Liver (tissue), 3 donors: ENCODE data around the gene PEX11B.

Experiments
- GABPA ChIP-seq, 2 donors: IDR thresholded peaks in 1 of 2; conservative IDR thresholded peaks in 1 of 2; 2 replicates each; pipeline ENCODE4 v1.6.1; 2016; ENCODE audit warnings: antibody characterized with exemption in 2 of 2, mild to moderate bottlenecking in 1 of 2, moderate library complexity in 1 of 2
- RAD21 ChIP-seq, 2 donors: IDR thresholded peaks; 2 replicates each; pipeline ENCODE4 v1.6.1; 2016; ENCODE audit warnings: antibody characterized with exemption in 2 of 2, mild to moderate bottlenecking in 2 of 2
- RXRA ChIP-seq, 2 donors: IDR thresholded peaks; 2 replicates each; pipeline ENCODE4 v1.6.1; 2017 to 2018; ENCODE audit warnings: antibody characterized with exemption in 2 of 2, mild to moderate bottlenecking in 1 of 2
- SP1 ChIP-seq: IDR thresholded peaks from 2 replicates; pipeline ENCODE4 v1.6.1; 2018; ENCODE audit warnings: antibody characterized with exemption, mild to moderate bottlenecking
- YY1 ChIP-seq: IDR thresholded peaks from 2 replicates; pipeline ENCODE4 v1.6.1; 2016; ENCODE audit warnings: antibody characterized with exemption, mild to moderate bottlenecking
- TF ChIP-seq, protein P1 (sequence below): IDR thresholded peaks from 2 replicates; pipeline ENCODE4 v1.6.1; 2016; ENCODE audit warnings: antibody characterized with exemption, mild to moderate bottlenecking
- TF ChIP-seq, protein P2 (sequence below): fragments of 150-350 bp; IDR thresholded peaks from 2 replicates; pipeline ENCODE4 v1.5.1; 2017; ENCODE audit warnings: improper control_type of control experiment, low read depth, low read length; ENCODE audit not compliant: missing input control
- TF ChIP-seq, protein P3 (sequence below): IDR thresholded peaks from 2 replicates; pipeline ENCODE4 v1.6.1; 2016; ENCODE audit warnings: antibody characterized with exemption
- TF ChIP-seq, protein P4 (sequence below): IDR thresholded peaks from 2 replicates; pipeline ENCODE4 v1.6.1; 2016; ENCODE audit warnings: antibody characterized with exemption
- donor health status: healthy.
- donor health status: healthy.

DNA sequence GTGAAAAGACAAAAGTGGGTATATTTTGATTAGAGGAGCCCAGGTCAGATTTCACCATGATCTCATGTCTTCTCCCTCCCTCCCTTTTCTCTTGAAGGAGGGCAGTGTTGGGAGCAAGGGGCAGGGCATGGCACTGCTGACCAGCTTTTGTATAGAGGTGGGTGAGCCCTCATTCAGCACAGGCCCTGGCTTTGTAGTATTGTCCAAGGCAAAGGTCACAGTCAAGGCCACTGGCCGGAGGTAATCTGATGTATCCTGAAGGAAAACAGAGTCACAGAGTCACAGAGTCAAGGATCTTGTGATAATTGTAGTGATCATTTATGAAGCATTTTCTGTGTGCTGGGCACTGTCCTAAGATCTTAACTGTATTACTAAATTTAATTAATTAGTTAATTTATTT, 20.5 kb downstream of the PEX11B start:
- TF ChIP-seq, protein P1, sequence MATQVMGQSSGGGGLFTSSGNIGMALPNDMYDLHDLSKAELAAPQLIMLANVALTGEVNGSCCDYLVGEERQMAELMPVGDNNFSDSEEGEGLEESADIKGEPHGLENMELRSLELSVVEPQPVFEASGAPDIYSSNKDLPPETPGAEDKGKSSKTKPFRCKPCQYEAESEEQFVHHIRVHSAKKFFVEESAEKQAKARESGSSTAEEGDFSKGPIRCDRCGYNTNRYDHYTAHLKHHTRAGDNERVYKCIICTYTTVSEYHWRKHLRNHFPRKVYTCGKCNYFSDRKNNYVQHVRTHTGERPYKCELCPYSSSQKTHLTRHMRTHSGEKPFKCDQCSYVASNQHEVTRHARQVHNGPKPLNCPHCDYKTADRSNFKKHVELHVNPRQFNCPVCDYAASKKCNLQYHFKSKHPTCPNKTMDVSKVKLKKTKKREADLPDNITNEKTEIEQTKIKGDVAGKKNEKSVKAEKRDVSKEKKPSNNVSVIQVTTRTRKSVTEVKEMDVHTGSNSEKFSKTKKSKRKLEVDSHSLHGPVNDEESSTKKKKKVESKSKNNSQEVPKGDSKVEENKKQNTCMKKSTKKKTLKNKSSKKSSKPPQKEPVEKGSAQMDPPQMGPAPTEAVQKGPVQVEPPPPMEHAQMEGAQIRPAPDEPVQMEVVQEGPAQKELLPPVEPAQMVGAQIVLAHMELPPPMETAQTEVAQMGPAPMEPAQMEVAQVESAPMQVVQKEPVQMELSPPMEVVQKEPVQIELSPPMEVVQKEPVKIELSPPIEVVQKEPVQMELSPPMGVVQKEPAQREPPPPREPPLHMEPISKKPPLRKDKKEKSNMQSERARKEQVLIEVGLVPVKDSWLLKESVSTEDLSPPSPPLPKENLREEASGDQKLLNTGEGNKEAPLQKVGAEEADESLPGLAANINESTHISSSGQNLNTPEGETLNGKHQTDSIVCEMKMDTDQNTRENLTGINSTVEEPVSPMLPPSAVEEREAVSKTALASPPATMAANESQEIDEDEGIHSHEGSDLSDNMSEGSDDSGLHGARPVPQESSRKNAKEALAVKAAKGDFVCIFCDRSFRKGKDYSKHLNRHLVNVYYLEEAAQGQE: no peak
- TF ChIP-seq, protein P2, sequence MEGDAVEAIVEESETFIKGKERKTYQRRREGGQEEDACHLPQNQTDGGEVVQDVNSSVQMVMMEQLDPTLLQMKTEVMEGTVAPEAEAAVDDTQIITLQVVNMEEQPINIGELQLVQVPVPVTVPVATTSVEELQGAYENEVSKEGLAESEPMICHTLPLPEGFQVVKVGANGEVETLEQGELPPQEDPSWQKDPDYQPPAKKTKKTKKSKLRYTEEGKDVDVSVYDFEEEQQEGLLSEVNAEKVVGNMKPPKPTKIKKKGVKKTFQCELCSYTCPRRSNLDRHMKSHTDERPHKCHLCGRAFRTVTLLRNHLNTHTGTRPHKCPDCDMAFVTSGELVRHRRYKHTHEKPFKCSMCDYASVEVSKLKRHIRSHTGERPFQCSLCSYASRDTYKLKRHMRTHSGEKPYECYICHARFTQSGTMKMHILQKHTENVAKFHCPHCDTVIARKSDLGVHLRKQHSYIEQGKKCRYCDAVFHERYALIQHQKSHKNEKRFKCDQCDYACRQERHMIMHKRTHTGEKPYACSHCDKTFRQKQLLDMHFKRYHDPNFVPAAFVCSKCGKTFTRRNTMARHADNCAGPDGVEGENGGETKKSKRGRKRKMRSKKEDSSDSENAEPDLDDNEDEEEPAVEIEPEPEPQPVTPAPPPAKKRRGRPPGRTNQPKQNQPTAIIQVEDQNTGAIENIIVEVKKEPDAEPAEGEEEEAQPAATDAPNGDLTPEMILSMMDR: no peak
- TF ChIP-seq GABPA (IDR thresholded peaks at IDR 0.05 in 1 of 2, conservative IDR thresholded peaks at IDR 0.05 in 1 of 2): no peak
- TF ChIP-seq RAD21 (IDR thresholded peaks at IDR 0.05): no peak
- TF ChIP-seq, protein P3, sequence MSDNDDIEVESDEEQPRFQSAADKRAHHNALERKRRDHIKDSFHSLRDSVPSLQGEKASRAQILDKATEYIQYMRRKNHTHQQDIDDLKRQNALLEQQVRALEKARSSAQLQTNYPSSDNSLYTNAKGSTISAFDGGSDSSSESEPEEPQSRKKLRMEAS: no peak
- no peak for TF ChIP-seq YY1
- TF ChIP-seq, protein P4, sequence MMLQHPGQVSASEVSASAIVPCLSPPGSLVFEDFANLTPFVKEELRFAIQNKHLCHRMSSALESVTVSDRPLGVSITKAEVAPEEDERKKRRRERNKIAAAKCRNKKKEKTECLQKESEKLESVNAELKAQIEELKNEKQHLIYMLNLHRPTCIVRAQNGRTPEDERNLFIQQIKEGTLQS: no peak
- no peak for TF ChIP-seq SP1
- no peak for TF ChIP-seq RXRA (IDR thresholded peaks at IDR 0.05)
